ENCODE results near the gene NCEH1. TPM values are rescaled to one million over a fixed set of nuclear protein-coding genes. Genes with fewer than 3 reads are reported as not detected.
"Not testable (repeated sequence)": the region's sequence is repeated elsewhere in the genome, so short reads cannot be mapped to it uniquely, and the experiment has no call there.

The NCEH1 gene
- total RNA-seq, 2 experiments from 2014 or later = 2.8 to 3.4 TPM

- intact Hi-C loops (cut with micrococcal nuclease) = no loop called here
- ATAC-seq (peak; percentile 84), DNase-seq (peak; percentile 86)
- H3K4me1 Mint-ChIP-seq (ENCODE audit: low read depth) = peaks cover 2% of the 10 kb centered on the region
- H3K4me3 Mint-ChIP-seq = no peak overlapping the region
- TF ChIP-seq CTCF (IDR thresholded peaks at IDR 0.05) = peak; percentile 70
- POLR2A ChIA-PET = interaction anchor here (0.6 kb wide), 1 partner anchor 76 kb away, joined by 3 read pairs; no protein-coding TSS in a partner anchor
- no peak overlapping the region for H3K27ac Mint-ChIP-seq
- H3K9me3 Mint-ChIP-seq = no peaks in the 10 kb centered on the region
- no peaks in the 10 kb centered on the region for H3K36me3 Mint-ChIP-seq (ENCODE audit: low read depth)
- CTCF ChIA-PET = interaction anchor here (0.6 to 2.8 kb wide), 46 partner anchors 8 to 490 kb away, joined by 3 to 21 read pairs (median 4); partner anchors contain the start of genes ECT2 and NCEH1
- H3K27me3 Mint-ChIP-seq = no peaks in the 10 kb centered on the region
Observed at GRCh38 chr3:172673210-172673679, 37.6 kb downstream of the NCEH1 start.

GRCh38 chr3:172669021-172669420, 41.8 kb downstream of the NCEH1 start:
- no peak for ATAC-seq
- no peak for DNase-seq
- H3K27ac Mint-ChIP-seq = no peak overlapping the region
- no peak for TF ChIP-seq CTCF (IDR thresholded peaks at IDR 0.05)
- H3K4me1 Mint-ChIP-seq (ENCODE audit: low read depth) = peaks cover 14% of the 10 kb centered on the region
- peaks cover 2% of the 10 kb centered on the region for H3K9me3 Mint-ChIP-seq
- no peaks in the 10 kb centered on the region for H3K36me3 Mint-ChIP-seq (ENCODE audit: low read depth)
- ChIA-PET CTCF (interaction anchor here (0.9 to 6.1 kb wide), 13 partner anchors 10 to 336 kb away, joined by 3 to 48 read pairs (median 5); no protein-coding TSS in a partner anchor), POLR2A (interaction anchor here (1.0 to 1.1 kb wide), 2 partner anchors 81 to 340 kb away, joined by 3 to 4 read pairs; partner anchors contain the start of gene ECT2)
- intact Hi-C loops (cut with micrococcal nuclease) = loop anchor here (5.0 kb wide), 2 partner anchors 182 to 337 kb away; no protein-coding TSS in a partner anchor
- no peaks in the 10 kb centered on the region for H3K27me3 Mint-ChIP-seq
- H3K4me3 Mint-ChIP-seq = no peak overlapping the region

GRCh38 chr3:172666873-172667694, 43.8 kb downstream of the NCEH1 start:
- no peak overlapping the region for H3K27ac Mint-ChIP-seq
- intact Hi-C loops (cut with micrococcal nuclease) = loop anchor here (5.0 kb wide), 2 partner anchors 180 to 335 kb away; no protein-coding TSS in a partner anchor
- CTCF ChIA-PET = interaction anchor here (0.6 to 6.1 kb wide), 41 partner anchors 8 to 1007 kb away, joined by 3 to 48 read pairs (median 4); partner anchors contain the start of gene NCEH1
- peak; percentile 69 for TF ChIP-seq CTCF (IDR thresholded peaks at IDR 0.05)
- peaks cover 2% of the 10 kb centered on the region for H3K9me3 Mint-ChIP-seq
- no peak overlapping the region for H3K4me3 Mint-ChIP-seq
- ATAC-seq (peak; percentile 94), DNase-seq (peak; percentile 87)
- peaks cover 14% of the 10 kb centered on the region for H3K4me1 Mint-ChIP-seq (ENCODE audit: low read depth)
- no peaks in the 10 kb centered on the region for H3K36me3 Mint-ChIP-seq (ENCODE audit: low read depth)
- POLR2A ChIA-PET = no interaction called here
- no peaks in the 10 kb centered on the region for H3K27me3 Mint-ChIP-seq

- TF ChIP-seq CTCF (IDR thresholded peaks at IDR 0.05) = no peak
- POLR2A ChIA-PET = interaction anchor here (1.4 kb wide), 1 partner anchor 64 kb away, joined by 3 read pairs; no protein-coding TSS in a partner anchor
- no peaks in the 10 kb centered on the region for H3K36me3 Mint-ChIP-seq (ENCODE audit: low read depth)
- H3K27me3 Mint-ChIP-seq = no peaks in the 10 kb centered on the region
- H3K9me3 Mint-ChIP-seq = peaks cover 2% of the 10 kb centered on the region
- ATAC-seq = no peak
- intact Hi-C loops (cut with micrococcal nuclease) = loop anchor here (5.0 kb wide), 2 partner anchors 179 to 334 kb away; no protein-coding TSS in a partner anchor
- DNase-seq = peak; percentile 16
- peaks cover 14% of the 10 kb centered on the region for H3K4me1 Mint-ChIP-seq (ENCODE audit: low read depth)
- CTCF ChIA-PET = interaction anchor here (0.6 to 6.1 kb wide), 36 partner anchors 8 to 1006 kb away, joined by 3 to 48 read pairs (median 4); partner anchors contain the start of gene NCEH1
- H3K27ac Mint-ChIP-seq = no peak overlapping the region
- no peak overlapping the region for H3K4me3 Mint-ChIP-seq
Observed at GRCh38 chr3:172666181-172666872, 44.5 kb downstream of the NCEH1 start.

- peak; percentile 5 for DNase-seq
- POLR2A ChIA-PET = interaction anchor here (1.2 to 1.4 kb wide), 2 partner anchors 64 to 69 kb away, joined by 3 to 5 read pairs; no protein-coding TSS in a partner anchor
- peaks cover 17% of the 10 kb centered on the region for H3K4me1 Mint-ChIP-seq (ENCODE audit: low read depth)
- not testable (repeated sequence) for H3K4me3 Mint-ChIP-seq; H3K27me3 Mint-ChIP-seq; H3K36me3 Mint-ChIP-seq (ENCODE audit: low read depth); H3K27ac Mint-ChIP-seq; H3K9me3 Mint-ChIP-seq; ATAC-seq
- CTCF ChIA-PET = interaction anchor here (1.0 to 6.1 kb wide), 16 partner anchors 8 to 332 kb away, joined by 3 to 48 read pairs (median 6); no protein-coding TSS in a partner anchor
- intact Hi-C loops (cut with micrococcal nuclease) = loop anchor here (5.0 kb wide), 2 partner anchors 178 to 333 kb away; no protein-coding TSS in a partner anchor
Observed at GRCh38 chr3:172665510-172665909, 45.4 kb downstream of the NCEH1 start.

GRCh38 chr3:172660421-172660820, 50.4 kb downstream of the NCEH1 start:
- H3K36me3 Mint-ChIP-seq (ENCODE audit: low read depth); DNase-seq; POLR2A ChIA-PET; ATAC-seq; H3K27ac Mint-ChIP-seq; H3K4me1 Mint-ChIP-seq (ENCODE audit: low read depth); H3K4me3 Mint-ChIP-seq; intact Hi-C loops (cut with micrococcal nuclease); H3K9me3 Mint-ChIP-seq; H3K27me3 Mint-ChIP-seq: not testable (repeated sequence)
- CTCF ChIA-PET = interaction anchor here (1.8 kb wide), 1 partner anchor 65 kb away, joined by 5 read pairs; no protein-coding TSS in a partner anchor

Data from activated CD8-positive, alpha-beta T cell treated with anti-CD3 and anti-CD28 coated beads for 36 hours (primary cell).